Activated T-cell treated with anti-CD3 and anti-CD28 coated beads for 24 hours (primary cell): Measurements from ENCODE around the gene GBGT1.

Source experiments
- DNase-seq: peaks from one replicate; pipeline ENCODE4 v3.0.0-alpha.2; 2020; ENCODE audit warnings: low read depth

The GBGT1 gene

GRCh38 chr9:133125941-133126696, 37.6 kb downstream of the GBGT1 start:
- DNase-seq = no peak

GRCh38 chr9:133124907-133125275, 38.8 kb downstream of the GBGT1 start:
- no peak for DNase-seq

- DNase-seq = no peak
Observed at GRCh38 chr9:133124123-133124906, 39.4 kb downstream of the GBGT1 start.

- DNase-seq = no peak
Observed at GRCh38 chr9:133122935-133123611, 40.6 kb downstream of the GBGT1 start.

- DNase-seq = no peak
Observed at GRCh38 chr9:133122605-133122934, 41.1 kb downstream of the GBGT1 start.

GRCh38 chr9:133121915-133122550, 41.7 kb downstream of the GBGT1 start:
- DNase-seq = no peak

- DNase-seq = peak; percentile 83
Observed at GRCh38 chr9:133121198-133121914, 42.4 kb downstream of the GBGT1 start, which contains the start of gene RALGDS. TSS of gene RALGDS (minus strand) at chr9:133121240. CDS start at chr9:133121154, 86 bp downstream.

- DNase-seq = no peak
Observed at GRCh38 chr9:133120501-133121197, 43.1 kb downstream of the GBGT1 start.

- DNase-seq = no peak
Observed at GRCh38 chr9:133119846-133120500, 43.7 kb downstream of the GBGT1 start.

- no peak for DNase-seq
Observed at GRCh38 chr9:133119103-133119845, 44.4 kb downstream of the GBGT1 start.

GRCh38 chr9:133118568-133118967, 45.1 kb downstream of the GBGT1 start:
- no peak for DNase-seq

GRCh38 chr9:133118179-133118520, 45.6 kb downstream of the GBGT1 start:
- DNase-seq = no peak

GRCh38 chr9:133117271-133118178, 46.2 kb downstream of the GBGT1 start:
- DNase-seq = no peak

GRCh38 chr9:133116346-133117231, 47.1 kb downstream of the GBGT1 start:
- DNase-seq = no peak

GRCh38 chr9:133115604-133116345, 47.9 kb downstream of the GBGT1 start:
- peak; percentile 65 for DNase-seq

GRCh38 chr9:133114886-133115603, 48.7 kb downstream of the GBGT1 start:
- DNase-seq = no peak
